ENCODE measurements around the gene BNIP5. TPM values are rescaled to one million over a fixed set of nuclear protein-coding genes. Genes with fewer than 3 reads are reported as not detected.

Gene BNIP5
- total RNA-seq, result under 1 TPM; 0.68 to 0.87 TPM
- 0.96 TPM for polyA plus RNA-seq (ENCODE audit: insufficient read depth, low read depth, low replicate concordance)
- long read RNA-seq, donor 1, result 0 reads
- long read RNA-seq, donor 2, result 0 reads

- no peaks in the 10 kb centered on the region for H3K27me3 ChIP-seq
- H3K9me3 ChIP-seq, result no peaks in the 10 kb centered on the region
- H3K4me1 ChIP-seq, result peaks cover 30% of the 10 kb centered on the region
- H3K4me3 ChIP-seq, result no peak within 1 kb of the TSS
- no peak within 1 kb of the TSS for H3K27ac ChIP-seq
- 79 to 86% methylated on average over 3 of the region's 3 CpGs for WGBS, 2 donors
- no peak for TF ChIP-seq CTCF (IDR thresholded peaks at IDR 0.05)
- no peak for TF ChIP-seq POLR2A (IDR thresholded peaks at IDR 0.05)
- DNase-seq, result no peak
- intact Hi-C loops (cut with DNase I; ENCODE audit: low total_unique reads), result no loop called here
- H3K36me3 ChIP-seq (ENCODE audit: low read depth, missing control alignments), result no peaks in the 10 kb centered on the region
Measured at GRCh38 chr6:36336779-36337241, at the start of gene BNIP5. Gene BNIP5 (minus strand): TSS chr6:36336888. CDS start chr6:36330690, 6,198 bp downstream.

GRCh38 chr6:36384095-36384494, 47.4 kb upstream of the BNIP5 start:
- Histone ChIP-seq H3K4me1 (peaks cover 4% of the 10 kb centered on the region), H3K27me3 (no peaks in the 10 kb centered on the region), H3K36me3 (ENCODE audit: low read depth, missing control alignments) (no peaks in the 10 kb centered on the region), H3K27ac (no peak overlapping the region), H3K4me3 (no peak overlapping the region), H3K9me3 (no peaks in the 10 kb centered on the region)
- TF ChIP-seq POLR2A (IDR thresholded peaks at IDR 0.05), result no peak
- TF ChIP-seq CTCF (IDR thresholded peaks at IDR 0.05), result no peak
- WGBS, 2 donors, result 83 to 92% methylated on average over 2 of the region's 2 CpGs
- DNase-seq, result no peak
- intact Hi-C loops (cut with DNase I; ENCODE audit: low total_unique reads), result no loop called here

GRCh38 chr6:36383606-36384005, 46.9 kb upstream of the BNIP5 start:
- H3K9me3 ChIP-seq, result no peaks in the 10 kb centered on the region
- H3K27me3 ChIP-seq, result no peaks in the 10 kb centered on the region
- H3K4me3 ChIP-seq, result no peak overlapping the region
- TF ChIP-seq CTCF (IDR thresholded peaks at IDR 0.05), result no peak
- TF ChIP-seq POLR2A (IDR thresholded peaks at IDR 0.05), result no peak
- no peak for DNase-seq
- no peak overlapping the region for H3K27ac ChIP-seq
- 88 to 89% methylated on average over 2 of the region's 2 CpGs for WGBS, 2 donors
- intact Hi-C loops (cut with DNase I; ENCODE audit: low total_unique reads), result no loop called here
- no peaks in the 10 kb centered on the region for H3K36me3 ChIP-seq (ENCODE audit: low read depth, missing control alignments)
- H3K4me1 ChIP-seq, result peaks cover 4% of the 10 kb centered on the region

GRCh38 chr6:36382976-36383375, 46.3 kb upstream of the BNIP5 start:
- no peaks in the 10 kb centered on the region for H3K9me3 ChIP-seq
- H3K4me3 ChIP-seq, result no peak overlapping the region
- no peaks in the 10 kb centered on the region for H3K36me3 ChIP-seq (ENCODE audit: low read depth, missing control alignments)
- H3K4me1 ChIP-seq, result peaks cover 4% of the 10 kb centered on the region
- TF ChIP-seq CTCF (IDR thresholded peaks at IDR 0.05) (no peak), POLR2A (IDR thresholded peaks at IDR 0.05) (no peak)
- DNase-seq, result no peak
- H3K27me3 ChIP-seq, result no peaks in the 10 kb centered on the region
- 68 to 81% methylated on average over 4 of the region's 4 CpGs for WGBS, 2 donors
- intact Hi-C loops (cut with DNase I; ENCODE audit: low total_unique reads), result no loop called here
- no peak overlapping the region for H3K27ac ChIP-seq

All from testis (tissue), 5 donors.